HG02610 (cell line): ENCODE measurements around the gene TRIP12.
"Not testable (repeated sequence)": the region's sequence is repeated elsewhere in the genome, so short reads cannot be mapped to it uniquely, and the experiment has no call there.

Experiments
- ATAC-seq: cut with Tn5 transposase; IDR thresholded peaks from one replicate; pipeline ENCODE4 v1.9.1; 2021; ENCODE audit warnings: mild to moderate bottlenecking, moderate library complexity; ENCODE audit not compliant: unreplicated experiment

TRIP12 gene

GRCh38 chr2:229725716-229726574 lies 195.9 kb downstream of the TRIP12 start:
- ATAC-seq = no peak

GRCh38 chr2:229723192-229723591 lies 198.6 kb downstream of the TRIP12 start:
- ATAC-seq = not testable (repeated sequence)

- no peak for ATAC-seq
These were observed 201.7 kb downstream of the TRIP12 start for GRCh38 chr2:229719926-229720647.

GRCh38 chr2:229718057-229718456 lies 203.8 kb downstream of the TRIP12 start:
- no peak for ATAC-seq

- no peak for ATAC-seq
These were observed 205.8 kb downstream of the TRIP12 start for GRCh38 chr2:229715895-229716507.

GRCh38 chr2:229714736-229715541 lies 206.9 kb downstream of the TRIP12 start:
- peak; percentile 21 for ATAC-seq

- peak; percentile 86 for ATAC-seq
These were observed 207.6 kb downstream of the TRIP12 start, which contains the start of gene DNER for GRCh38 chr2:229714080-229714735. Gene DNER, minus strand, starts transcription at chr2:229714555. Its CDS starts 132 bp downstream, at chr2:229714423.
